ENCODE measurements around the gene LPP.

- TF ChIP-seq, protein P1, sequence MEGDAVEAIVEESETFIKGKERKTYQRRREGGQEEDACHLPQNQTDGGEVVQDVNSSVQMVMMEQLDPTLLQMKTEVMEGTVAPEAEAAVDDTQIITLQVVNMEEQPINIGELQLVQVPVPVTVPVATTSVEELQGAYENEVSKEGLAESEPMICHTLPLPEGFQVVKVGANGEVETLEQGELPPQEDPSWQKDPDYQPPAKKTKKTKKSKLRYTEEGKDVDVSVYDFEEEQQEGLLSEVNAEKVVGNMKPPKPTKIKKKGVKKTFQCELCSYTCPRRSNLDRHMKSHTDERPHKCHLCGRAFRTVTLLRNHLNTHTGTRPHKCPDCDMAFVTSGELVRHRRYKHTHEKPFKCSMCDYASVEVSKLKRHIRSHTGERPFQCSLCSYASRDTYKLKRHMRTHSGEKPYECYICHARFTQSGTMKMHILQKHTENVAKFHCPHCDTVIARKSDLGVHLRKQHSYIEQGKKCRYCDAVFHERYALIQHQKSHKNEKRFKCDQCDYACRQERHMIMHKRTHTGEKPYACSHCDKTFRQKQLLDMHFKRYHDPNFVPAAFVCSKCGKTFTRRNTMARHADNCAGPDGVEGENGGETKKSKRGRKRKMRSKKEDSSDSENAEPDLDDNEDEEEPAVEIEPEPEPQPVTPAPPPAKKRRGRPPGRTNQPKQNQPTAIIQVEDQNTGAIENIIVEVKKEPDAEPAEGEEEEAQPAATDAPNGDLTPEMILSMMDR (IDR thresholded peaks at IDR 0.05) = no peak
- TF ChIP-seq POLR2A (IDR thresholded peaks at IDR 0.05) (no peak), EP300 (IDR thresholded peaks at IDR 0.05) (no peak), POLR2AphosphoS5 (IDR thresholded peaks at IDR 0.05) (peak in 1 of 3 donors; percentile 33)
Measured at GRCh38 chr3:188796122-188796631, 642.2 kb downstream of the LPP start.

All from stomach (tissue), 4 donors.